LNCAP (cell line): ENCODE data around the gene KRT78.

Experiments used
- TF ChIP-seq, protein P1 (sequence below): fragments of 450-650 bp; IDR thresholded peaks from 2 replicates; pipeline ENCODE4 v1.5.1; 2017; ENCODE audit warnings: mild to moderate bottlenecking

KRT78 gene

DNA sequence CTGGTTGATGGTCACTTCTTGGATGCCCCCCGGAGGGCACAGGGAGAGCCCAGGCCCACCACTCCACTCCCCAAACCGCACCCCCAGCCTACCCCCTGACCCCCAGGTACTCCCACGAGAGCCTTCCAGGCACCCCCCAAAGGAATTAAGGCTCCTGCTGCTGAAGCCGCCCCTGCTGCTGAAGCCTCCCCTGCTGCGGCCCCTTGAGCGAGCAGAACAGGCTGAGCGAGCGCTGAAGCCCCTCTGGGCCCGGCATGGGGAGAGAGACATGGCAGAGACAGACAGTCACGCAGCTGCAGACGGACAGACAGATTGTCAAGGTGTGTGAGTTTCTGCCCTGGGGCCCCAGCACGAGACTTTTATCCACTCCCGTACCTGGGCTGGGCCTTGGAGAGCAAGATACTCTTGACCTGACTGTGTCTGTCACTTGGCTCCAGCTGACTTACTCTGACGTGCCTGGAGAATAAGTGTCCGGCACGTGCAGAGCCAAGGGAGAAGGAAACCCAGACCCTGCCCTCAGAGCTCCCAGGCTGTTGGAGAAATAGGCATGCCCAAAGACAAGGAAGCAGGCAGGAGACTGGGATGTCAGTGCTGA is at the start of gene KRT78:
KRT78 (minus strand) TSS at position 334 of the 595 bp plus-strand sequence; CDS start at position 270, 64 bp downstream.
- TF ChIP-seq, protein P1, sequence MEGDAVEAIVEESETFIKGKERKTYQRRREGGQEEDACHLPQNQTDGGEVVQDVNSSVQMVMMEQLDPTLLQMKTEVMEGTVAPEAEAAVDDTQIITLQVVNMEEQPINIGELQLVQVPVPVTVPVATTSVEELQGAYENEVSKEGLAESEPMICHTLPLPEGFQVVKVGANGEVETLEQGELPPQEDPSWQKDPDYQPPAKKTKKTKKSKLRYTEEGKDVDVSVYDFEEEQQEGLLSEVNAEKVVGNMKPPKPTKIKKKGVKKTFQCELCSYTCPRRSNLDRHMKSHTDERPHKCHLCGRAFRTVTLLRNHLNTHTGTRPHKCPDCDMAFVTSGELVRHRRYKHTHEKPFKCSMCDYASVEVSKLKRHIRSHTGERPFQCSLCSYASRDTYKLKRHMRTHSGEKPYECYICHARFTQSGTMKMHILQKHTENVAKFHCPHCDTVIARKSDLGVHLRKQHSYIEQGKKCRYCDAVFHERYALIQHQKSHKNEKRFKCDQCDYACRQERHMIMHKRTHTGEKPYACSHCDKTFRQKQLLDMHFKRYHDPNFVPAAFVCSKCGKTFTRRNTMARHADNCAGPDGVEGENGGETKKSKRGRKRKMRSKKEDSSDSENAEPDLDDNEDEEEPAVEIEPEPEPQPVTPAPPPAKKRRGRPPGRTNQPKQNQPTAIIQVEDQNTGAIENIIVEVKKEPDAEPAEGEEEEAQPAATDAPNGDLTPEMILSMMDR: no peak

GRCh38 chr12:52896190-52897100 is 47.7 kb upstream of the KRT78 start:
- TF ChIP-seq, protein P1: no peak

DNA sequence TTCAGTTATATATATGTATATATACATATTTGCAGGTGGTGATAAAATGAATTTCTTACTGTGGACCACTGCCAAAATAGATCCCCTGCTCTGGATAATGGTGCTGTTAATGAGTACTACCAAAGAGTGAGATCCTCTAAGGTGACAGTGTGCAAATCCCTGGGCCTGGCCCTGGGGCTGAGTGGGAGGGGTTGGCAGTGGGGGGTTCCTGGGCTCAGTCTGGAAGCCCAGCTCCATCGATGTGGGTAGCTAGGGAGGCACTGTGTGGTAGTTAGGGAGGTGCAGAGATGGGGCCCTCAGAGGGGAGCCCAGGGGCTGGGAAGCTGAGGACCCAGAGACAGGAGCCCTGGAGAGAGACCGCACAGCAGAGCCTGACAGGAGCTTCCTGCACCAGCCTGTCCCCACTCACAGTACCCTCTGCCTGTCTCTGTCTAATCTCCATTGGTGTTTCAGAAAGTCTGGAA is 47.0 kb upstream of the KRT78 start:
- TF ChIP-seq, protein P1: no peak

- TF ChIP-seq, protein P1: no peak
Measured at GRCh38 chr12:52892974-52893373, 44.2 kb upstream of the KRT78 start.

GRCh38 chr12:52892207-52892852 is 43.5 kb upstream of the KRT78 start:
- TF ChIP-seq, protein P1: no peak

- TF ChIP-seq, protein P1: no peak
Measured at GRCh38 chr12:52891044-52891443, 42.2 kb upstream of the KRT78 start.

DNA sequence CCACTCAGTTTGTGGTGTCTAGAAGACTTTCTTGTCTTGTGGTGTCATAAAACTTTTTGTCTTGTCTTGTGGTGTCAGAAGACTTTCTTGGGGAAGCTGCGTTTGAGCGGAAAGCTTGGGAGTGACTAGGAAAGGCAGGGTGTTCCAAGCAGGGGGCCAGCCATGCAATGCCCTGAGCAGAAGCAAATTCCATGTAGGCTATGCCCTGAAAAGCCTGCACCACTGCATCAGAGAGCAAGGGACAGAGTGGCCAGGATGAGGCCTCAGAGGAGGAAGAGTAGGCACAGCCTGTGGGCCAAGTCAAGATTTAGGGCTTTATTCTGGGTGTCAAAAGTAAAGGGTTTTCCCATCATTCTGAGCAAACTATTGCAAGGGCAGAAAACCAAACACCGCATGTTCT is 41.6 kb upstream of the KRT78 start:
- TF ChIP-seq, protein P1: no peak
